GM19025 (cell line): ENCODE data around the gene DENND6B.

Source experiments
- ATAC-seq: cut with Tn5 transposase; IDR thresholded peaks from one replicate; pipeline ENCODE4 v1.9.1; 2021; ENCODE audit warnings: mild to moderate bottlenecking, low read depth, moderate library complexity; ENCODE audit not compliant: unreplicated experiment

The DENND6B gene

GRCh38 chr22:50305393-50305922, 21.4 kb downstream of the DENND6B start:
- no peak for ATAC-seq

GRCh38 chr22:50304528-50305392, 22.1 kb downstream of the DENND6B start:
- no peak for ATAC-seq

GRCh38 chr22:50303848-50304527, 22.8 kb downstream of the DENND6B start:
- no peak for ATAC-seq

- no peak for ATAC-seq
Measured at GRCh38 chr22:50303515-50303847, 23.3 kb downstream of the DENND6B start.

- no peak for ATAC-seq
Measured at GRCh38 chr22:50302564-50302963, 24.2 kb downstream of the DENND6B start.

- no peak for ATAC-seq
Measured at GRCh38 chr22:50302041-50302541, 24.7 kb downstream of the DENND6B start.

- ATAC-seq: no peak
Measured at GRCh38 chr22:50301581-50301991, 25.2 kb downstream of the DENND6B start.

- ATAC-seq: no peak
Measured at GRCh38 chr22:50300620-50301257, 26.1 kb downstream of the DENND6B start.

- no peak for ATAC-seq
Measured at GRCh38 chr22:50299785-50300619, 26.8 kb downstream of the DENND6B start.

GRCh38 chr22:50298937-50299784, 27.7 kb downstream of the DENND6B start:
- ATAC-seq: no peak

GRCh38 chr22:50298266-50298637, 28.6 kb downstream of the DENND6B start:
- no peak for ATAC-seq

- no peak for ATAC-seq
Measured at GRCh38 chr22:50297510-50298265, 29.1 kb downstream of the DENND6B start.

GRCh38 chr22:50296658-50297490, 29.9 kb downstream of the DENND6B start:
- ATAC-seq: no peak

GRCh38 chr22:50294319-50294656, 32.5 kb downstream of the DENND6B start:
- ATAC-seq: no peak

GRCh38 chr22:50293441-50294318, 33.1 kb downstream of the DENND6B start:
- no peak for ATAC-seq

- ATAC-seq: no peak
Measured at GRCh38 chr22:50292643-50293440, 34.0 kb downstream of the DENND6B start.
